ENCODE results near the gene ARHGEF9. TPM values are rescaled to one million over a fixed set of nuclear protein-coding genes. Genes with fewer than 3 reads are reported as not detected.
A peak's percentile ranks its signal among the peaks of the same experiment; 100 is the strongest.
"Not testable (repeated sequence)": the region's sequence is repeated elsewhere in the genome, so short reads cannot be mapped to it uniquely, and the experiment has no call there.

The ARHGEF9 gene
- total RNA-seq, result 20.3 TPM
- long read RNA-seq, partial matches to known transcripts, result 4 of 10 reads
- long read RNA-seq, other reads (novel, unspliced or antisense), result 5 of 10 reads

DNA sequence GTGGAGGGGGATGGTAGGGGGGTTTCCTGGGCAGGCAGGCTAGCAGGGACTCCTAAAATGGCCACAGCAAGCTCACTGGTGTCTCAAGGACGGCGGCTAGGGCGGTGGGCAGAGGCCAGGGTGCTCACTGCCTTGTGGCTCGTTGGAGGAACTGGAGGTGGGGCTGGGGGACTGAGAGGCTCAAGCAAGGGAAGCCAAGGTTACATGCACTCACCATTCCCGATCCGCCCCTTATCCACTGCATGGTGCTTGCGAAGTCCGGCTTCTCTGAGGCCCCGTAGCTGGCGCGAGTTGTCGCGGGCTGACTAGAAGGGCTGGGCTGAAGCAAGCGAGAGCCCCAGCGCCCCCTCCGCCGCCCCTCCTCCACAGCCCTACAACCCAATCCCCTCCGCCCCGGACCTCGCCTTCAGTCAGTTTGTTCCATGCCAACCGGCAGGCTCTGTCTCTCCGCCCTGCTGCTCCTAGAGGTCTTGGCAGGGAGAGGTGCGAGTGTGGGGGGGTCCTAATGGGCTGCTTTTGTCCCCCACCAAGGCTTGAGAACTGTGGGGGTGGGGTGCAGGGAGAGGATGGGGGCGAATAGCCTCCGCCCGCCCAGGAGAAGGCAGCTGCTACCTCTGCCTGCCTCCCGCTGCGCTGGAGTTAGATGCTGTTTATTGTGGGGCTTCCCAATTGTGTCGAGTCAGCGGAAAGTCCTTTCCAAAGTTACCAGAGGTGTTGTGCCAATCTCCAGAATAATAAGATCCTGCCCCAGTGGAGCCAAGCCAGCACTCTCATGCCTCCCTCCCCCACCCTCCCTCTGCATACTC lies at the start of gene ARHGEF9:
Gene ARHGEF9, minus strand, starts transcription at position 313 of the 806 bp plus-strand sequence. Its CDS starts 69 bp downstream, at position 244.
- peak within 1 kb of the TSS; percentile 41 for H3K4me3 ChIP-seq
- no peaks in the 10 kb centered on the region for H3K27me3 ChIP-seq
- no peaks in the 10 kb centered on the region for H3K9me3 ChIP-seq
- H3K27ac ChIP-seq, result no peak within 1 kb of the TSS
- ATAC-seq (peak; percentile 41), DNase-seq (no peak)
- intact Hi-C loops (cut with DNase I), result no loop called here
- no peaks in the 10 kb centered on the region for H3K36me3 ChIP-seq
- no peaks in the 10 kb centered on the region for H3K4me1 ChIP-seq
- TF ChIP-seq, protein P1, sequence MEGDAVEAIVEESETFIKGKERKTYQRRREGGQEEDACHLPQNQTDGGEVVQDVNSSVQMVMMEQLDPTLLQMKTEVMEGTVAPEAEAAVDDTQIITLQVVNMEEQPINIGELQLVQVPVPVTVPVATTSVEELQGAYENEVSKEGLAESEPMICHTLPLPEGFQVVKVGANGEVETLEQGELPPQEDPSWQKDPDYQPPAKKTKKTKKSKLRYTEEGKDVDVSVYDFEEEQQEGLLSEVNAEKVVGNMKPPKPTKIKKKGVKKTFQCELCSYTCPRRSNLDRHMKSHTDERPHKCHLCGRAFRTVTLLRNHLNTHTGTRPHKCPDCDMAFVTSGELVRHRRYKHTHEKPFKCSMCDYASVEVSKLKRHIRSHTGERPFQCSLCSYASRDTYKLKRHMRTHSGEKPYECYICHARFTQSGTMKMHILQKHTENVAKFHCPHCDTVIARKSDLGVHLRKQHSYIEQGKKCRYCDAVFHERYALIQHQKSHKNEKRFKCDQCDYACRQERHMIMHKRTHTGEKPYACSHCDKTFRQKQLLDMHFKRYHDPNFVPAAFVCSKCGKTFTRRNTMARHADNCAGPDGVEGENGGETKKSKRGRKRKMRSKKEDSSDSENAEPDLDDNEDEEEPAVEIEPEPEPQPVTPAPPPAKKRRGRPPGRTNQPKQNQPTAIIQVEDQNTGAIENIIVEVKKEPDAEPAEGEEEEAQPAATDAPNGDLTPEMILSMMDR (IDR thresholded peaks at IDR 0.05), result no peak

DNA sequence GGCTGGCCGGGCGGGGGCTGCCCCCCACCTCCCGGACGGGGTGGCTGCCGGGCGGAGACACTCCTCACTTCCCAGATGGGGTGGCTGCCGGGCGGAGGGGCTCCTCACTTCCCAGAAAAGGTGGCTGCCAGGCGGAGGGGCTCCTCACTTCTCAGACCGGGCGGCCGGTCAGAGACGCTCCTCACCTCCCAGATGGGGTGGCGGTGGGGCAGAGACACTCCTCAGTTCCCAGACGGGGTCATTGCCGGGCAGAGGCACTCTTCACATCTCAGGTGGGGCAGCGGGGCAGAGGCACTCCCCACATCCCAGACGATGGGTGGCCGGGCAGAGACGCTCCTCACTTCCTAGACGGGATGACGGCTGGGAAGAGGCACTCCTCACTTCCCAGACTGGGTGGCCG lies 40.4 kb upstream of the ARHGEF9 start:
- H3K9me3 ChIP-seq; H3K4me1 ChIP-seq; intact Hi-C loops (cut with DNase I); ATAC-seq; H3K36me3 ChIP-seq; H3K4me3 ChIP-seq; H3K27me3 ChIP-seq; DNase-seq; H3K27ac ChIP-seq: not testable (repeated sequence)

DNA sequence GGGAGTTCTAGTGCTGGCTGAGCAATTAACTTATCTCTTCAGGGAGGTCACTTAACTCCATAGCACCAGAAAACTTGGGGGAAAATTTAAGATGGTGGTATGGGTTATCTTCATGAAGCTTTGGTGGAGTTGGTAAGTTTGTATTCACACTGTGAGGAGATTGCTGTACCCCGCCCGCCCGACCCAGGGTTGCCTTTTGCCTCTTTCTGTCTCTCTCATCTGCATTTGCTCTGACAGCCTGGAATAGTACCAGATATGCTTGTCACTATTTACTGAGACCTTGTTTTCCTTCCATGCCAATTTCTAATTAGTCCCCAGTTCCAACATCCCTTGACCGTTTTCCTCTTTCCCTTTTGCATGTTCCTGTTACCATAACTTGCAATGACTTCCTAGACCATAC lies 33.1 kb upstream of the ARHGEF9 start:
- Histone ChIP-seq H3K36me3 (no peaks in the 10 kb centered on the region), H3K4me3 (no peak overlapping the region), H3K4me1 (no peaks in the 10 kb centered on the region), H3K9me3 (no peaks in the 10 kb centered on the region), H3K27me3 (no peaks in the 10 kb centered on the region), H3K27ac (no peak overlapping the region)
- TF ChIP-seq, protein P1 (IDR thresholded peaks at IDR 0.05), result no peak
- intact Hi-C loops (cut with DNase I), result no loop called here
- ATAC-seq (no peak), DNase-seq (no peak)

DNA sequence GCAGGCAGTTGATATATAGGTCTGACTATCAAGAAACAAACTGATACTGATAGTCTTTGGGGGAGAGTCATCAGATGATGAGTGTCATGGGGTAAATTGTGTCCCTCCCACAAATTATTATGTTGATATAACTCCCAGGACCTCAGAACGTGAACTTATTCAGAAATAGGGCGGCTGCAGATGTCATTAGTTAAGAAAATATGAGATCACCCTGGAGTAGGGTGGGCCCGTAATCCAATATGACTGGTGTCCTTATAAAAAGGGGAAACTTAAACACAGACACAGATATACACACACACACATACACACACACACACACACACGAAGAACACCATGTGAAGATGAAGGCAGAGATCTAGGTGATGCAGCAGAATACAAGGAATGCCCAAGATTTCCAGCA lies 32.7 kb upstream of the ARHGEF9 start:
- H3K27me3 ChIP-seq, result no peaks in the 10 kb centered on the region
- TF ChIP-seq, protein P1 (IDR thresholded peaks at IDR 0.05), result no peak
- no peaks in the 10 kb centered on the region for H3K36me3 ChIP-seq
- ATAC-seq, result no peak
- no peak overlapping the region for H3K4me3 ChIP-seq
- intact Hi-C loops (cut with DNase I), result no loop called here
- H3K4me1 ChIP-seq, result no peaks in the 10 kb centered on the region
- no peaks in the 10 kb centered on the region for H3K9me3 ChIP-seq
- H3K27ac ChIP-seq, result no peak overlapping the region
- no peak for DNase-seq

DNA sequence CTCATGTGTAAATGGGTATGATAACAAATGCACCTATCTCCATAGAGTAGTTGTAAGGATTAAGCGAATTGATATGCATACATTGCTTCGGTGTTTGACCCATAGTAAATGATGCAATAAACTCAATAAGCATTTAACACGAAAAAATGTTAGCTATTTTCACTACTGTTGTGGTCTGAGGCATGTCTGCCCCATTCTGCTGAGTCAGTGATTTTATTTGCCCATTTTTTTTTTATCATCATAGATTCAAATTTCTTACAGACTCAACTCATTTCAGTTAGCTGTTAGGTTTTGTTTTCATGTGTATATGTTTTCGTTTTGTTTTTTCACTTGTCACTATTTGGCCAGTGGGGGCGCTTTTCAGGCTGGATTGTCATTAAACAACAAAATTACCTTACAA lies 27.8 kb upstream of the ARHGEF9 start:
- Histone ChIP-seq H3K4me3 (no peak overlapping the region), H3K36me3 (no peaks in the 10 kb centered on the region), H3K27ac (no peak overlapping the region), H3K27me3 (no peaks in the 10 kb centered on the region), H3K9me3 (no peaks in the 10 kb centered on the region), H3K4me1 (no peaks in the 10 kb centered on the region)
- TF ChIP-seq, protein P1 (IDR thresholded peaks at IDR 0.05), result no peak
- DNase-seq, result no peak
- no peak for ATAC-seq
- intact Hi-C loops (cut with DNase I), result no loop called here

DNA sequence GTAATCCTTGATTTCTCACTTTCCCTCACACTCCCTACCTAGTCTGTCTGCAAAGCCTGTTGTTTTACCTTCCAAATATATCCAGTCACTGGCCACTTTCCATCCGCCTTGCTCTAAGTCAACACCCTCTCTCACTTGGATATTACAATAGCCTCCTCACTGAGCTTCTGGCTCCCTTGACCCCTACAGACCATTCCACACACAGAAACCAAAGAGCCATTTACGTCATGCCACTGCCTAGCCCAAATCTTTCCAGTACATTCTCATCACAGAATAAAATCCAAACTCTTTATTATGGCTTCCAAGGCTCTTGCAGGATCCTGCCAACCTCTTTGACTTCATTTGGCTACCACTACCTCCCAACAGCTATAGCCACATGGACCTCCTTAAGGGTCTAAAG lies 25.7 kb upstream of the ARHGEF9 start:
- TF ChIP-seq, protein P1 (IDR thresholded peaks at IDR 0.05), result no peak

More for the DNA sequence above, 25.7 kb upstream of the ARHGEF9 start:
- H3K27me3 ChIP-seq, result no peaks in the 10 kb centered on the region
- H3K4me3 ChIP-seq, result no peak overlapping the region
- H3K9me3 ChIP-seq, result no peaks in the 10 kb centered on the region
- no peak for DNase-seq
- no peak for ATAC-seq
- H3K4me1 ChIP-seq, result no peaks in the 10 kb centered on the region
- intact Hi-C loops (cut with DNase I), result no loop called here
- no peak overlapping the region for H3K27ac ChIP-seq
- no peaks in the 10 kb centered on the region for H3K36me3 ChIP-seq

Data from upper lobe of right lung (tissue), 1 donor.